ENCODE measurements around the gene CPT1A.

DNA sequence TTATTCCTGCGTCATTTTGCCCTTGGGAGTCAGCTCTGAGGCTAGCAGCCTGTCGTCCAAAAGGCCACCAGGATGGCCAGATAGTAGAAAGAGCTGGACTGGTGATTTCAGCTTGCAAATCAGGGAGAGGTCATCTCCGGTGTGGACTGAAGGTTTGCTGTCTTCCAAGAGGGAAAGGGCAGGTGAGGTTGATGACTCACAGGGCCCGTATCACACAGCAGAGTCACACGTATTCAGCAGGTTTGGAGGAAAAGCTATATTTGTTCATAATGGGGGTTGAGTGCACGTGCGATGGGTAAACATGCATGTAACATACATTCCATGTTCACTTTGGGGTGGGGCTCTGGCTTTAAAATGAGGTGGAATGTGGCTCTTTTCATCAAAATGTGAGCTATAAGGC lies 36.3 kb upstream of the CPT1A start:
- TF ChIP-seq, protein P1, sequence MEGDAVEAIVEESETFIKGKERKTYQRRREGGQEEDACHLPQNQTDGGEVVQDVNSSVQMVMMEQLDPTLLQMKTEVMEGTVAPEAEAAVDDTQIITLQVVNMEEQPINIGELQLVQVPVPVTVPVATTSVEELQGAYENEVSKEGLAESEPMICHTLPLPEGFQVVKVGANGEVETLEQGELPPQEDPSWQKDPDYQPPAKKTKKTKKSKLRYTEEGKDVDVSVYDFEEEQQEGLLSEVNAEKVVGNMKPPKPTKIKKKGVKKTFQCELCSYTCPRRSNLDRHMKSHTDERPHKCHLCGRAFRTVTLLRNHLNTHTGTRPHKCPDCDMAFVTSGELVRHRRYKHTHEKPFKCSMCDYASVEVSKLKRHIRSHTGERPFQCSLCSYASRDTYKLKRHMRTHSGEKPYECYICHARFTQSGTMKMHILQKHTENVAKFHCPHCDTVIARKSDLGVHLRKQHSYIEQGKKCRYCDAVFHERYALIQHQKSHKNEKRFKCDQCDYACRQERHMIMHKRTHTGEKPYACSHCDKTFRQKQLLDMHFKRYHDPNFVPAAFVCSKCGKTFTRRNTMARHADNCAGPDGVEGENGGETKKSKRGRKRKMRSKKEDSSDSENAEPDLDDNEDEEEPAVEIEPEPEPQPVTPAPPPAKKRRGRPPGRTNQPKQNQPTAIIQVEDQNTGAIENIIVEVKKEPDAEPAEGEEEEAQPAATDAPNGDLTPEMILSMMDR (IDR thresholded peaks at IDR 0.05): no peak
- TF ChIP-seq POLR2AphosphoS5 (IDR thresholded peaks at IDR 0.05): no peak

All from prostate gland (tissue), 2 donors.